PFSK-1 (cell line): ENCODE measurements around the gene CYB561A3.

Source experiments
- FOXP2 ChIP-seq: optimal IDR thresholded peaks from 2 replicates; pipeline ENCODE3; 2011; ENCODE audit warnings: borderline replicate concordance, control low read depth, inconsistent platforms; ENCODE audit not compliant: insufficient read depth; ENCODE audit errors: extremely low read length, extremely low read depth
- POLR2AphosphoS5 ChIP-seq: IDR thresholded peaks from 2 replicates; pipeline ENCODE4 v1.6.1; 2012; ENCODE audit warnings: low read depth, mild to moderate bottlenecking, control low read depth, low read length, moderate library complexity
- REST ChIP-seq, 2 experiments: IDR thresholded peaks; 2 replicates each; pipeline versions ENCODE4 v1.6.1 to v1.8.0; 2011 to 2012; ENCODE audit warnings: low read depth in 2 of 2, low read length in 2 of 2, control low read depth in 1 of 2, inconsistent platforms in 1 of 2, mild to moderate bottlenecking in 1 of 2, moderate library complexity in 1 of 2; ENCODE audit not compliant: insufficient read depth in 1 of 2
- SIN3A ChIP-seq: IDR thresholded peaks from 2 replicates; pipeline ENCODE4 v1.6.1; 2012; ENCODE audit warnings: mild to moderate bottlenecking, low read length, moderate library complexity, borderline replicate concordance; ENCODE audit not compliant: insufficient read depth
- TAF1 ChIP-seq: IDR thresholded peaks from 2 replicates; pipeline ENCODE4 v1.6.1; 2012; ENCODE audit warnings: low read length, control low read depth, borderline replicate concordance; ENCODE audit not compliant: insufficient read depth

- no peak for TF ChIP-seq REST (IDR thresholded peaks at IDR 0.05; ENCODE audit: insufficient read depth in 1 of 2, low read depth in 2 of 2, low read length in 2 of 2)
- no peak for TF ChIP-seq SIN3A
- TF ChIP-seq POLR2AphosphoS5 = no peak
- TF ChIP-seq TAF1 = no peak
- no peak for TF ChIP-seq FOXP2
These were observed 27.9 kb downstream of the CYB561A3 start for GRCh38 chr11:61333550-61334433.
